ENCODE results near the gene EPYC. TPM values are rescaled to one million over a fixed set of nuclear protein-coding genes. Genes with fewer than 3 reads are reported as not detected.
"Not testable (repeated sequence)": the region's sequence is repeated elsewhere in the genome, so short reads cannot be mapped to it uniquely, and the experiment has no call there.

Gene EPYC
- total RNA-seq, 2 donors from 2014 or later = not detected

GRCh38 chr12:90990611-90991010 lies 14.2 kb downstream of the EPYC start:
- no peak for TF ChIP-seq CTCF (IDR thresholded peaks at IDR 0.05)
- H3K4me1 ChIP-seq = no peaks in the 10 kb centered on the region
- no peaks in the 10 kb centered on the region for H3K9me3 ChIP-seq
- H3K27ac ChIP-seq = no peak overlapping the region
- H3K4me3 ChIP-seq = no peak overlapping the region
- no peaks in the 10 kb centered on the region for H3K27me3 ChIP-seq
- no peak overlapping the region for H3K9ac ChIP-seq (ENCODE audit: low read depth in 2 of 2, low read length in 2 of 2)
- no peaks in the 10 kb centered on the region for H3K36me3 ChIP-seq
- intact Hi-C loops (cut with DNase I) = no loop called here
- DNase-seq = no peak

- H3K4me1 ChIP-seq = no peaks in the 10 kb centered on the region
- H3K27ac ChIP-seq = no peak overlapping the region
- no peak for TF ChIP-seq CTCF (IDR thresholded peaks at IDR 0.05)
- DNase-seq = no peak
- H3K36me3 ChIP-seq = no peaks in the 10 kb centered on the region
- no peaks in the 10 kb centered on the region for H3K9me3 ChIP-seq
- H3K9ac ChIP-seq (ENCODE audit: low read depth in 2 of 2, low read length in 2 of 2) = no peak overlapping the region
- no peak overlapping the region for H3K4me3 ChIP-seq
- intact Hi-C loops (cut with DNase I) = no loop called here
- no peaks in the 10 kb centered on the region for H3K27me3 ChIP-seq
Observed at GRCh38 chr12:90989686-90990111, 15.1 kb downstream of the EPYC start.

DNA sequence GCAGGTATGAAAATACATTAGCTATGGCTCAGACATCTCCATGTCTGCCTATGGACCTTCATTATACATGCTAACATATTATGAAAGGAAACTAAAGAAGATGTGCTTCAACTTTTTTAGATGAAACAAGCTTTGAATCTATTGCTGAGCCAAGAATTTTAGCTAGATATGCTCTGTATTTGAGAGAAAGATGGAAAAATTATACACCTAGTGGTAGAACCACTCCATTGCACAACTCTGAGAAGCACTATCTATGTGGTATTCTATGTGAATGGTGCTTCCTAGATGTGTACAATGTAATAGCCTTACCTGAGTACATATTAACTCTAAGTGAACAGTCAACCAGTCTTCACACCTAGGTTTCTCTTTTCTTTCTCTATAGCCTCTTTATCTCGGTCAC lies 17.3 kb downstream of the EPYC start:
- TF ChIP-seq CTCF (IDR thresholded peaks at IDR 0.05) = no peak
- H3K36me3 ChIP-seq = no peaks in the 10 kb centered on the region
- no peak overlapping the region for H3K27ac ChIP-seq
- no peak overlapping the region for H3K9ac ChIP-seq (ENCODE audit: low read depth in 2 of 2, low read length in 2 of 2)
- DNase-seq = no peak
- intact Hi-C loops (cut with DNase I) = no loop called here
- H3K4me3 ChIP-seq = no peak overlapping the region
- H3K9me3 ChIP-seq = no peaks in the 10 kb centered on the region
- H3K27me3 ChIP-seq = no peaks in the 10 kb centered on the region
- no peaks in the 10 kb centered on the region for H3K4me1 ChIP-seq

GRCh38 chr12:90987101-90987500 lies 17.7 kb downstream of the EPYC start:
- TF ChIP-seq CTCF (IDR thresholded peaks at IDR 0.05) = no peak
- no peaks in the 10 kb centered on the region for H3K36me3 ChIP-seq
- H3K27me3 ChIP-seq = no peaks in the 10 kb centered on the region
- H3K4me3 ChIP-seq = no peak overlapping the region
- H3K9me3 ChIP-seq = no peaks in the 10 kb centered on the region
- intact Hi-C loops (cut with DNase I) = no loop called here
- DNase-seq = no peak
- H3K9ac ChIP-seq (ENCODE audit: low read depth in 2 of 2, low read length in 2 of 2) = no peak overlapping the region
- H3K4me1 ChIP-seq = no peaks in the 10 kb centered on the region
- no peak overlapping the region for H3K27ac ChIP-seq

DNA sequence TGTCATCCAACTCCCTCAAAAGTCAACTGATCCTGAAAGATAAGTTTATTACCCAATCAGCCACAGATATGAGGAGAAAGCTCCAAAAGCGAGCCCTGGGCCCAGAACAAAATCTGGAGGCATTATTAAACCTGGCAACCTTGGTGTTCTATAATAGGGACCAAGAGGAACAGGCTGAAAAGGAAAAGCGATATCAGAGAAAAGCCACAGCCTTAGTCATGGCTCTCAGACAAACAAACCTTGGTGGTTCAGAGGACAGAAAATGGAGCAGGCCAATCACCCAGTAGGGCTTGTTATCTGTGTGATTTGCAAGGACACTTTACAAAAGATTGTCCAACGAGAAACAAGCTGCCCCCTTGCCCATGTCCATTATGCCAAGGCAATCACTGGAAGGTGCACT lies 19.4 kb downstream of the EPYC start:
- H3K27ac ChIP-seq; H3K4me1 ChIP-seq; H3K36me3 ChIP-seq; H3K27me3 ChIP-seq; H3K9me3 ChIP-seq; intact Hi-C loops (cut with DNase I); DNase-seq; H3K4me3 ChIP-seq; H3K9ac ChIP-seq (ENCODE audit: low read depth in 2 of 2, low read length in 2 of 2): not testable (repeated sequence)

DNA sequence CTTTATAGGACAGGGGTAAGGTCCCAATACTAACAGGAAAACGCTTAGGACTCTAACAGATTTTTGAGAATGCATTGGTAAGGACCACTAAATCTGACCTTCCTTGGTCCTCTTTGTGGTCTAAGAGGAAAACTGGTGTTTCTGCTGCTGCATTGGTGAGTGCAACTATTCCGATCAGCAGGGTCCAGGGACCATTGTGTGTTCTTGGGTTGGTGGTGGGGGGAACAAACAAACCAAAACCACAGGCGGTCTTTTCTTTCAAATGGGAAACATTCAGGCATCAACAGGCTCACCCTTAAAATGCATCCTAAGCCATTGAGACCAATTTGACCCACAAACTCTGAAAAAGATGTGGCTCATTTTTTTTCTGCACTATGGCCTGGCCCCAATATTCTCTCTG lies 20.7 kb downstream of the EPYC start:
- intact Hi-C loops (cut with DNase I) = no loop called here
- no peak for TF ChIP-seq CTCF (IDR thresholded peaks at IDR 0.05)
- no peak for DNase-seq

More for the DNA sequence above, 20.7 kb downstream of the EPYC start:
- Histone ChIP-seq H3K4me3 (no peak overlapping the region), H3K9me3 (no peaks in the 10 kb centered on the region), H3K4me1 (no peaks in the 10 kb centered on the region), H3K9ac (ENCODE audit: low read depth in 2 of 2, low read length in 2 of 2) (no peak overlapping the region), H3K36me3 (no peaks in the 10 kb centered on the region), H3K27me3 (no peaks in the 10 kb centered on the region), H3K27ac (no peak overlapping the region)

Measured in colonic mucosa (tissue), 4 donors.